IPS-18a (cell line): ENCODE results near the gene ATXN7L2.

Source experiments
- H3K27ac ChIP-seq: one replicate; pipeline ENCODE4 v1.5.1; 2013; ENCODE audit warnings: low read length
- H3K27me3 ChIP-seq: one replicate; pipeline ENCODE4 v1.6.1; 2013; ENCODE audit warnings: mild to moderate bottlenecking, low read length; ENCODE audit not compliant: control insufficient read depth, insufficient read depth
- H3K36me3 ChIP-seq: one replicate; pipeline ENCODE4 v1.6.1; 2013; ENCODE audit warnings: low read depth, low read length; ENCODE audit not compliant: control insufficient read depth
- H3K4me1 ChIP-seq: one replicate; pipeline ENCODE4 v1.6.1; 2013; ENCODE audit warnings: low read depth, low read length; ENCODE audit not compliant: control insufficient read depth
- H3K4me3 ChIP-seq: one replicate; pipeline ENCODE4 v1.5.1; 2013; ENCODE audit warnings: low read length
- H3K9ac ChIP-seq: one replicate; pipeline ENCODE4 v1.6.1; 2013; ENCODE audit warnings: mild to moderate bottlenecking, low read length, moderate library complexity
- H3K9me3 ChIP-seq: one replicate; pipeline ENCODE4 v1.6.1; 2013; ENCODE audit warnings: low read depth, low read length; ENCODE audit not compliant: control insufficient read depth

The ATXN7L2 gene

GRCh38 chr1:109530457-109531087 lies 46.9 kb downstream of the ATXN7L2 start:
- no peak overlapping the region for H3K9ac ChIP-seq
- no peak overlapping the region for H3K27ac ChIP-seq
- H3K36me3 ChIP-seq: no peaks in the 10 kb centered on the region
- H3K9me3 ChIP-seq: no peaks in the 10 kb centered on the region
- H3K4me1 ChIP-seq: peaks cover 2% of the 10 kb centered on the region
- no peak overlapping the region for H3K4me3 ChIP-seq
- no peaks in the 10 kb centered on the region for H3K27me3 ChIP-seq

- H3K27me3 ChIP-seq: no peaks in the 10 kb centered on the region
- H3K27ac ChIP-seq: no peak overlapping the region
- peaks cover 2% of the 10 kb centered on the region for H3K4me1 ChIP-seq
- H3K9ac ChIP-seq: no peak overlapping the region
- no peak overlapping the region for H3K4me3 ChIP-seq
- no peaks in the 10 kb centered on the region for H3K9me3 ChIP-seq
- no peaks in the 10 kb centered on the region for H3K36me3 ChIP-seq
Observed at GRCh38 chr1:109531380-109531779, 47.7 kb downstream of the ATXN7L2 start.

- Histone ChIP-seq H3K4me3 (no peak overlapping the region), H3K9ac (no peak overlapping the region), H3K36me3 (no peaks in the 10 kb centered on the region), H3K4me1 (peaks cover 2% of the 10 kb centered on the region), H3K9me3 (no peaks in the 10 kb centered on the region), H3K27ac (no peak overlapping the region), H3K27me3 (no peaks in the 10 kb centered on the region)
Observed at GRCh38 chr1:109531826-109532364, 48.2 kb downstream of the ATXN7L2 start.

GRCh38 chr1:109532365-109533136 lies 48.8 kb downstream of the ATXN7L2 start:
- H3K4me3 ChIP-seq: no peak overlapping the region
- peaks cover 2% of the 10 kb centered on the region for H3K4me1 ChIP-seq
- no peaks in the 10 kb centered on the region for H3K9me3 ChIP-seq
- no peak overlapping the region for H3K9ac ChIP-seq
- no peaks in the 10 kb centered on the region for H3K36me3 ChIP-seq
- no peak overlapping the region for H3K27ac ChIP-seq
- H3K27me3 ChIP-seq: no peaks in the 10 kb centered on the region

GRCh38 chr1:109534307-109534858 lies 50.7 kb downstream of the ATXN7L2 start:
- H3K36me3 ChIP-seq: no peaks in the 10 kb centered on the region
- H3K9me3 ChIP-seq: no peaks in the 10 kb centered on the region
- no peak overlapping the region for H3K9ac ChIP-seq
- H3K27me3 ChIP-seq: no peaks in the 10 kb centered on the region
- H3K4me3 ChIP-seq: no peak overlapping the region
- H3K4me1 ChIP-seq: peaks cover 2% of the 10 kb centered on the region
- H3K27ac ChIP-seq: no peak overlapping the region

- no peaks in the 10 kb centered on the region for H3K27me3 ChIP-seq
- no peaks in the 10 kb centered on the region for H3K36me3 ChIP-seq
- H3K4me3 ChIP-seq: no peak overlapping the region
- no peak overlapping the region for H3K9ac ChIP-seq
- H3K4me1 ChIP-seq: peaks cover 2% of the 10 kb centered on the region
- H3K27ac ChIP-seq: no peak overlapping the region
- no peaks in the 10 kb centered on the region for H3K9me3 ChIP-seq
Observed at GRCh38 chr1:109535481-109535880, 51.8 kb downstream of the ATXN7L2 start.

- Histone ChIP-seq H3K9ac (no peak overlapping the region), H3K4me1 (peaks cover 2% of the 10 kb centered on the region), H3K27ac (no peak overlapping the region), H3K36me3 (no peaks in the 10 kb centered on the region), H3K4me3 (no peak overlapping the region), H3K27me3 (no peaks in the 10 kb centered on the region), H3K9me3 (no peaks in the 10 kb centered on the region)
Observed at GRCh38 chr1:109535971-109536491, 52.3 kb downstream of the ATXN7L2 start.

GRCh38 chr1:109537450-109538178 lies 53.9 kb downstream of the ATXN7L2 start:
- Histone ChIP-seq H3K4me1 (peaks cover under 1% of the 10 kb centered on the region), H3K9me3 (no peaks in the 10 kb centered on the region), H3K27me3 (no peaks in the 10 kb centered on the region), H3K36me3 (no peaks in the 10 kb centered on the region), H3K27ac (no peak overlapping the region), H3K4me3 (no peak overlapping the region), H3K9ac (no peak overlapping the region)

GRCh38 chr1:109538827-109539555 lies 55.3 kb downstream of the ATXN7L2 start:
- H3K27ac ChIP-seq: no peak overlapping the region
- H3K9ac ChIP-seq: no peak overlapping the region
- no peaks in the 10 kb centered on the region for H3K36me3 ChIP-seq
- no peaks in the 10 kb centered on the region for H3K9me3 ChIP-seq
- H3K4me1 ChIP-seq: no peaks in the 10 kb centered on the region
- no peak overlapping the region for H3K4me3 ChIP-seq
- H3K27me3 ChIP-seq: no peaks in the 10 kb centered on the region

- Histone ChIP-seq H3K4me3 (no peak within 1 kb of the TSS), H3K4me1 (no peaks in the 10 kb centered on the region), H3K36me3 (no peaks in the 10 kb centered on the region), H3K27ac (no peak within 1 kb of the TSS), H3K27me3 (no peaks in the 10 kb centered on the region), H3K9me3 (no peaks in the 10 kb centered on the region), H3K9ac (no peak within 1 kb of the TSS)
Observed at GRCh38 chr1:109539676-109540075, 56.0 kb downstream of the ATXN7L2 start, which contains the start of gene GPR61. Gene GPR61 (plus strand): TSS chr1:109539872. CDS start chr1:109543023, 3,151 bp downstream.
